ENCODE data around the gene VPS13D.

- TF ChIP-seq, protein P1, sequence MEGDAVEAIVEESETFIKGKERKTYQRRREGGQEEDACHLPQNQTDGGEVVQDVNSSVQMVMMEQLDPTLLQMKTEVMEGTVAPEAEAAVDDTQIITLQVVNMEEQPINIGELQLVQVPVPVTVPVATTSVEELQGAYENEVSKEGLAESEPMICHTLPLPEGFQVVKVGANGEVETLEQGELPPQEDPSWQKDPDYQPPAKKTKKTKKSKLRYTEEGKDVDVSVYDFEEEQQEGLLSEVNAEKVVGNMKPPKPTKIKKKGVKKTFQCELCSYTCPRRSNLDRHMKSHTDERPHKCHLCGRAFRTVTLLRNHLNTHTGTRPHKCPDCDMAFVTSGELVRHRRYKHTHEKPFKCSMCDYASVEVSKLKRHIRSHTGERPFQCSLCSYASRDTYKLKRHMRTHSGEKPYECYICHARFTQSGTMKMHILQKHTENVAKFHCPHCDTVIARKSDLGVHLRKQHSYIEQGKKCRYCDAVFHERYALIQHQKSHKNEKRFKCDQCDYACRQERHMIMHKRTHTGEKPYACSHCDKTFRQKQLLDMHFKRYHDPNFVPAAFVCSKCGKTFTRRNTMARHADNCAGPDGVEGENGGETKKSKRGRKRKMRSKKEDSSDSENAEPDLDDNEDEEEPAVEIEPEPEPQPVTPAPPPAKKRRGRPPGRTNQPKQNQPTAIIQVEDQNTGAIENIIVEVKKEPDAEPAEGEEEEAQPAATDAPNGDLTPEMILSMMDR (IDR thresholded peaks at IDR 0.05; ENCODE audit: low read depth, low read length), result no peak
- TF ChIP-seq POLR2A (IDR thresholded peaks at IDR 0.05; ENCODE audit: extremely low read depth, insufficient read length), result no peak
Measured at GRCh38 chr1:12339396-12339795, 109.6 kb downstream of the VPS13D start.
